ENCODE measurements around the gene ZNF267.
A peak's percentile ranks its signal among the peaks of the same experiment; 100 is the strongest.
"Not testable (repeated sequence)": the region's sequence is repeated elsewhere in the genome, so short reads cannot be mapped to it uniquely, and the experiment has no call there.

Gene ZNF267

DNA sequence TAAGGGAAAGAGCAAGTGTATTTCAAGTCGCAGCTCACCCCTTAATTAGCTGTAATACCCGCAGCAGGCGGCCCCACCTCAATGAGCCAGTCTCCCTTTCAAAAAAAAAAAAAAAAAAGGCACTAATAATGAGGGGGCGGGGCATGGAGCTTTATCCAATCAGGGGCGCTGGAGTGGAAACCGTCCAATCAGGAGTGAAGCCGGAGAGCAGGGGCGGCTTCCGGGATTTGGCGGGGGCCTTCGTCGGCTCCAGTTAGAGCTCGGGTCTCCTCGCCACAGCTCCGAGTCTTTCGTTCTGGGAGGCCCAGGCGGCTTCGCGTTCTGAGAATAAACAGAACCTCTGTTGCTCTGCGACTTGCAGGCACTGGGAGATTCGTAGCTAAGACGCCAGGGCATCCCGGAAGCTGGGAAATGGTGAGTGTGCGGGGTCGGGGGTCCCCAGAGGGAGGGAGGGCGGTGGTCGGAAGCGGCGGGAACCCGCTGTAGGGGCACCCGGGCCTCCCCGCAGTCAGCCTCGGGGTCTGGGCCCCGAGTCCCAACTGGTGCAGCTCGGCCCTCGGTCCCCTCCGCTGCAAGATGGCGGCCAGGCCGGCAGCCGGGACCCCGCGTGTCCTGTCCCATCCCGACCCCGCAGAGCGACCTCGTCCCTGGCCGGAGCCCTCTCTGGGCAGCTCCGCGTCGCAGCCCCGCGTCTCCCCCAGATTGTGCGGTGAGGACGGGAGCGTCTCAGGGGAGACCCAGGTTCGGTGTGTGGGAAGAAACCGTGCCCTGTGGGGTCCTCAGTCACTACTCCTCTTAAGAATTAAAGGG lies at the start of gene ZNF267:
ZNF267 (plus strand) TSS at position 252 of the 810 bp plus-strand sequence; CDS start at position 412, 160 bp downstream.
- DNase-seq = peak; percentile 69

- DNase-seq = no peak
Observed at GRCh38 chr16:31833047-31833446, 40.6 kb upstream of the ZNF267 start.

DNA sequence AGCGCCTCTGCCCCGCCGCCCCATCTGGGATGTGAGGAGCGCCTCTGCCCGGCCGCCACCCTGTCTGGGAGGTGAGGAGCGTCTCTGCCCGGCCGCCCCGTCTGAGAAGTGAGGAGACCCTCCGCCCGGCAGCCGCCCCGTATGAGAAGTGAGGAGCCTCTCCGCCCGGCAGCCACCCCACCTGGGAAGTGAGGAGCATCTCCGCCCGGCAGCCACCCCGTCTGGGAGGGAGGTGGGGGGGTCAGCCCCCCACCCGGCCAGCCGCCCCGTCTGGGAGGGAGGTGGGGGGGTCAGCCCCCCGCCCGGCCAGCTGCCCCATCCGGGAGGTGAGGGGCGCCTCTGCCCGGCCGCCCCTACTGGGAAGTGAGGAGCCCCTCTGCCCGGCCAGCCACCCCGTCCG lies 37.2 kb upstream of the ZNF267 start:
- DNase-seq = not testable (repeated sequence)

DNA sequence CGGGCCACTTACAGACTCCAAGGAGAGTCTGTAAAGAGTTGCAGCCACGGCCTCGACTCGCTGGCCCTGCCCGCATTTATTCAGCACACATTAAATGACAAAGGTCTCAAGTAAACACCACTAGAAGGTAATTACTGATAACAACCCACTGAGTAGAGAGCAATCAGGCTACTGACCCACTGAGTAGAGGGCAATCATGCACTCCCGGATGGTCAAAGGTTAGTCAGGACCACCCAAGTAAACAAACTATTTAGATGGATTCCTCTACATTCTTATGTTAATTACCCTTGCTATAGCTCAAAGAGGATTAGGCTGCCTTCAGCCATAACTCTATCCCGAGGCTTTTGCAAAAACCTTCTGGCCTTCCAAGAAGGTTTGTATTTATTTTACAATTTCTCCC lies 30.7 kb upstream of the ZNF267 start:
- no peak for DNase-seq

DNA sequence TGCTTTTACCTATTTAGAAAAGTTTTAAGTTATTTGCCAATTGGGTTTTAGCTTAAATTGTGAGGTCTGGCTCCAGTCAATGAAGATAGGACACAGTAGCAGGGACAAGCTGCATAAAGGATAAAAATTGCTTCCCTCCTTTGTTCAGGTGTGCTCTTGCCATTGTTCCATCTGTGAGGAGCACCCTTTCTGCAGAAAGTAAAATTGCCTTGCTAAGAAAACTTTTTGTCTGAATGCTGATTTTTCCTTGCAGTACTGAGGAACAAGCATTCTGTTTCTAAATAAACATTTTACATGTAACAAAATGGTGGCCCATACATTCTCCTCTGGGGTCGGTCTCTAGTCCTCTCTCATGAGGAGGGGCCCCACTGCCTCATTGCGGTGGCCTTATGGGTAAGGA lies 25.0 kb upstream of the ZNF267 start:
- DNase-seq = not testable (repeated sequence)

DNA sequence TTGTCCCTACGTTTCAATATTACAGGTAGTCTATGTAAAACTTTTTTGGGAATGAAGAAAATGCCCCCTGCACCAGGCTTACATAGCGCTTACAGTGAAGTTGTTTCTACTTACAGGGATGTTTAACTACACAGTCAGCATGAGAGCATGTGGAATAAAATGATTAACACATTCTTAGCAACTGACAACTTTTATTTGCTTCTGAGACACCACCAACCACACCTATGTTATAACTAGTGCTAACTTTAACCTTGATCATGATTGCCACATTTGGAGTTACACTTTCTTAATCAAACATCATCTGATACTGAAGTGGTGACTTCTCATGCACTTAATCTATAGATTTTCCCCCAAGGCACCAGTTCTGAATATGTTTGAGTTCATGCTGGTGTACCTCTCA lies 20.3 kb upstream of the ZNF267 start:
- no peak for DNase-seq

GRCh38 chr16:31860508-31860907 lies 13.1 kb upstream of the ZNF267 start:
- no peak for DNase-seq

DNA sequence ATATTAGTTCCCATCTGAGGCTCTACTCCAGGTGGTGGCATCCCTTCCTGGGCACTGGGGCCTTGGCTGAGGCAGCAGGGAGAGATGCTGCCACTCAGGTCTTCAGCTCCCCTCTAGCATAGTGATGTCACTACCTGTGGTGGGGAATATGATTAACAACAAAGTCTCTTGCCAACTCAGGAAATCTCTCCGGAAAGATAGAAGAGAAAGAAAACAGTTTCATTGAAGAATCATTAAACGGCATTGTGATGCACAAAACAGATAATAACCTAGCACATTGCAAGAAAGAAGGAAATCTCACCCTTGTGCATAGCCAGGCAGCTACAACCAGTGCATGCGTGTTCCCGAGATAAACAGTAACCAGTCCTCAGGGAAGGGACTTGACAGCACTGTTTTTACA lies 12.2 kb upstream of the ZNF267 start:
- no peak for DNase-seq

DNA sequence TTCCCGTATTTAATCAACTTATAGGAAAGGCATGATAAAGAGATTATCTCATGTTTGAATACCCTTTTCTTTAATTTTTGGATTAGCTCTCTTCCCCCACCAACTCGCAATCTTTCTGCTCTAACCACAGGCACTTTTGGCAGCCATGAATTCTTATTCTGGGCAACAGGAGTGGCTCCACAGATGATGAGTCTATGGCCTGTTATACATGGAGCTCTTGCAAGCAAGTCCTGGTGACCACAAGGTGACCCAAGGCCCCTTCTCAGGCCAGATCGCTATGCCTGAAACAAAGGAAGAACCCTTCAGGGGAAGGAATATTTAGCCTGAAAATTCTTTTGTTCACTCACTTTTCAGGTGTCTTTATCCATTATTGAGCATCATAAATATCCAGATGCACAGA lies 10.8 kb upstream of the ZNF267 start:
- no peak for DNase-seq

DNA sequence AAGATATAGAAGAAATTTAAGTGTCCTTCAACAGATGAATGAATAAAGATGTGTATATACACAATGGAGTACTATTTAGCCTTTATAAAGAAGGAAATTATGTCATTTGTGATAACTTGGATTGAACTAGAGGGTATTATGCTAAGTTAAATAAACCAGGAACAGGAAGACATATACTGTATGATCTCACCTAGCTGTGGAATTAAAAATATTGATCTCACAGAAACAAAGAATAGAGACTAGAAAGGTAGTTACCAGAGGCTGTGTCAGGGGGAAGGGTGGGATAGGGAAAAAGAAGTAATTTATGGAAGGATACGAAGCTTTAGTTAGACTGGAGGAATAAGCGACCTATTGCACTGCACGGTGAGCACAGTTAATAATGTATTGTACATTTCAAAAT lies 5.4 kb upstream of the ZNF267 start:
- no peak for DNase-seq

DNA sequence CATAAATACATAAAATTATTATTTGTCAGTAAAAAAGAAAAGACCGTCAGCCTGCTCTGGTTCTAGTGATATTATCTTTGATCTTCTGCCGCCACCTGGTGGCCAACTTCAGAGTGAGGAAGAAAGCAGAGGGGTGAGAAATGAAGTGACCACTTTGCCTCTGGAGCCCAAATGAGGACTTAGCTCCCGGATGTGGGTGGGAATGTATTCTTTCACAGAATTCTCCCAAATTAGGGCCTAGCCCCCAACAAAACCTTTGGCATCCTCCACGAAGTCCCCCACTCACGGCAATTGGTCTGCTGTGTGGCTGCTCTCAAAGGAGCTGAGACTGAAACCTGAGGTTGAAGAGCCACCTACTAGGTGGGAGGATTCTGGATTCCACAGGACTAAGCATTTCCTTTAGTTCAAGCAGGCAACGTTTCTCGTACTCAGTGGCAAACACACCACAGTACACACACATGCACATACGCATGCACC lies 4.9 kb upstream of the ZNF267 start:
- peak; percentile 43 for DNase-seq

DNA sequence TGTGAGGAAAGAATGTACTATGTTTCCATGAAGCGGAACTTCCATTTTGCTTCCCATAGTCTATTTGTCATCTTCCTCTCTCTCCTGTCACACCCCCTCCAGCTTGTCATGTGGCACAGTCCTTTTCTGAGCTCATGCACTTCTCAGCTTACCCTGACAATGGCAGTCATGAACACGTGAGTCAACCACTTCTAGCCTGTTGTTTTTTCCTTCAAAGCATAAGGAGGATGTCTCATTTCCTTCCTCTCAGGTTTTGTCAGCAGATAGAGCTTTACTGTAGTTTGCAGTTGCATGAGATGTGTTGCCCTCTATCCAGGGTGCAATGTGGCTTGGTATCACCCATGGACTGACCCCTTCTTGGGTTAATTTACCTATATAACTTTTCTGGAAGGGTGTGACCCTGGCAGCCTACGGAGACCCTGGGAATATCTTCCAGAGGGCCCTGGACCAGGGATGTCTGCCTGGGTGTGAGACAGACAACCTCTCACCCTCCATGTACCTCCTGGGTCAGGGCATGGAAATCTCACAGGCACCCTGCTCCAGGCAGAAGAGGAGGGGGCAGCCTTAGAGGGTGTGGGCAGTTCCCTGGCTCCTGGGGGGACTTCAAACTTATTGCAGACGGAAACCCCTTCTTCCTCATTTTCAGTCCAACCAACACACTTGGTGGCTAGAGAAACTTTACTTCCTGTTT lies 4.0 kb upstream of the ZNF267 start:
- DNase-seq = no peak

- DNase-seq = no peak
Observed at GRCh38 chr16:31870809-31871208, 2.8 kb upstream of the ZNF267 start.

DNA sequence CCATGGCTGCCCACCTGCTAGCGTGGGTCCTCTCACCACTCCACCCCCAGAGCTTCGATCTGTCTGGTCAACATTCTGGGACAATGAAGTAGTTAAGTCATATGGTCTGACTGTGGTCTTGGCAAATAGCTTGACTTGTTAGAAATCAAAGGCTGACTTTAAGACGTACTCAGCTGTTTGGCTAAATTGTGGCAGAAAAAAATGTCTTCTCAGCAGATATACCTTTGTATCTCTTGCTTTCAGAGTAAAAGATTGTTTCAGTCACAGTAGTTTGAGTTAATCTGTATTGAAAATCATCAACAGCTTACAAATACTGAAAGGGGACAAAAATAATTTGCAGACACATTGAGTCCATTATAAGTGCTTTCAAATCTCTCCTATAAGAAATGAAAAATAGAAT lies 2.1 kb upstream of the ZNF267 start:
- no peak for DNase-seq

DNA sequence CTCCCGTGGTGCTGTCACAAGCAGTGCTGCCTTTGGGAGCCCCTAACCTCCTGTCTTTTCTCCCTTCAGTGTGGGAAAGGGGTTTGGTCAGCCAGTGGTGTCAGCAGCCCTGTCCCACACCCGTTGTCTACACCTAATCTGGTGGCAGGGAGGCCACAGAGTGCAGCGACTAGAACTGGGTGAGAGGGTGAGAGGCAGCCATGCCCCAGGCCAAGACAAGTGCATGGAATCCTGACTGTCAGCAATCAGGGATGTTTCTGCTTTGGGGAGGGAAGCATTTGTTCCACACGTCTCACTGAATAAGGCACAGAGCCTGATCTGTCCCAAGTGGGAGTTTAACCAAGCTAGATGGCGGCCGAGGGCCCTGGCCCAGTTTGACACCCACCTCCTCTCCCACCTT lies 1.4 kb upstream of the ZNF267 start:
- DNase-seq = no peak

GRCh38 chr16:31874366-31875111 lies 932 bp downstream of the ZNF267 start:
- peak; percentile 23 for DNase-seq

DNA sequence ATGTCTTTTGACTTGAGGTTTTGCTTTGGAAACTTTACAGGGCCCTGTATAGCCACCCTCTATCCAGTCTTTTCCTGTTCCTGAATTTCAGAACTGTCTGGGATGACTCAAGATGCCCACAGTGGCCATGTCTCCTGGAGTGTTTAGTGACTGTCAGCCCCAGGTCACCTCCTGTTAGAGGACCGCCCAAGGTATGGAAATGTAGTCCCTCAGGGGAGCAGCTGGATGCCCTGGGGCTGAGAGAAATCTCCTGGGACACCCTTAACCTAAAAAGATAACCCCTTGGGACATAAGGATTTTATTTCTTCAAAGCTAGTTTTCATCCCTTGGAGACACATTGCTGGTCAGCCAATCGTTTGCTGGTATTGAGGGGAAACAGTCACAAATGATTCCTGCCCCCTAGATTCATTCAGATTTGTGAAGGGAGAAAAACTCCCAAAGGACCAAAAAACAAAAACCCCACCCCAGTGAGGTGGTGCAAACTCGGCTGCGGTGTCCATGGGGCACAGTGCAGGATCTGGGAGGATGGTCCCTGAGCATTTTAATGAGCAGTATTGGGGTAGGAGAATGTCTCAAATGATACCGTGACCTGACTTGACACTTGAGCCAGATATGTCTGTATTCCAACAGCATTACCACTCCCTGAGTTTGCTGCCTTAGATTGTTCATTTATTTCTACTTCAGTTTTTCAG lies 1.7 kb downstream of the ZNF267 start:
- DNase-seq = no peak

DNA sequence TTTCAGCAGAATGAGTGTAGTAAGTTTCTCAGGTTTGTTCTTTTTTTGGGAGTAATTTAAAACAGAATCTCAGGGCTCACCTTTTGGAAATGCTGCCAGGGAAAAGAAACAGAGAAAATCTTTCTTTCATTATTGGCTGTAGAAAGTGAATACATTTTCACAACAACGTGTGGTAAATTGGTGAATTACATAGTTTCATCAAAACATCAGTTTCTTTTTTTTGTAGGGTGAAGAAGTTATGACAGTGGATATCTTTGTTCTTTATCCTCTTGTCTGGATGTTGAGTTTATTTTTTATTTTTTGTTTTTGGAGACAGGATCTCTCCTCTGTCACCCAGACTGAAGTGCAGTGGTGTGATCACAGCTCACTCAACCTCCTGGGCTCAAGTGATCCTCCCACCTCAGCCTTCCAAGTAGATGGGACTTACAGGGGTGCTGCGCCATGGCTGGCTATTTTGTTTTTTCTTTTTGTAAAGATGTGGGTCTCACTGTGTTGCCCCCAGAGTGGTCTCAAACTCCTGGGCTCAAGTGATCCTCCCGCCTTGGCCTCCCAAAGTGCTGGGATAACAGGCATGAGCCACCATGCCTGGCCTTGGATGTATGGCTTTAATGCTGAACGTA lies 2.4 kb downstream of the ZNF267 start:
- no peak for DNase-seq

- DNase-seq = no peak
Observed at GRCh38 chr16:31876951-31877828, 3.6 kb downstream of the ZNF267 start.

GRCh38 chr16:31877876-31878642 lies 4.5 kb downstream of the ZNF267 start:
- no peak for DNase-seq

GRCh38 chr16:31879937-31880321 lies 6.3 kb downstream of the ZNF267 start:
- no peak for DNase-seq
